Spinal cord (tissue), 10 donors: ENCODE measurements around the gene TIGD2. TPM values are rescaled to one million over a fixed set of nuclear protein-coding genes. Genes with fewer than 3 reads are reported as not detected.

ENCODE experiments used
- DNase-seq, 6 donors: peaks; one replicate each; pipeline versions ENCODE4 v3.0.0 to v3.0.0-alpha.2; 2013 to 2015; ENCODE audit warnings: low spot score in 6 of 6, low read depth in 4 of 6
- H3K27ac ChIP-seq: one replicate; pipeline ENCODE4 v1.5.1; 2013; ENCODE audit warnings: low read depth, low read length, control low read depth
- H3K27me3 ChIP-seq: one replicate; pipeline ENCODE4 v1.6.1; 2013; ENCODE audit warnings: low read length; ENCODE audit not compliant: control insufficient read depth, insufficient read depth
- H3K36me3 ChIP-seq: one replicate; pipeline ENCODE4 v1.6.1; 2013; ENCODE audit warnings: low read length; ENCODE audit not compliant: control insufficient read depth, insufficient read depth
- H3K4me1 ChIP-seq: one replicate; pipeline ENCODE4 v1.6.1; 2013; ENCODE audit warnings: low read length; ENCODE audit not compliant: control insufficient read depth, insufficient read depth
- H3K4me3 ChIP-seq: one replicate; pipeline ENCODE4 v1.5.1; 2013; ENCODE audit warnings: low read depth, low read length, control low read depth
- H3K9me3 ChIP-seq: one replicate; pipeline ENCODE4 v1.6.1; 2013; ENCODE audit warnings: low read length; ENCODE audit not compliant: control insufficient read depth, insufficient read depth
- WGBS: methylation state at CpG from one replicate; pipeline ENCODE4 v1.1.5; 2013; ENCODE audit warnings: missing lambda C conversion rate; ENCODE audit not compliant: insufficient coverage; 5-methylcytosine and 5-hydroxymethylcytosine counted together
- polyA plus RNA-seq, 2 donors: library from polyadenylated mRNA; unstranded; fragments of 120-200 nt; gene quantifications; one replicate each; pipeline ENCODE4 v1.2.1, GENCODE V29; 2013; ENCODE audit not compliant: insufficient read length in 2 of 2
- small RNA-seq: library from RNA; depleted of rRNA; stranded (forward); fragments of <200 nt; gene quantifications from one replicate; pipeline ENCODE3, GENCODE V24; 2014; ENCODE audit warnings: low replicate concordance
- total RNA-seq, 2 donors: library from RNA; depleted of rRNA in 1 of 2; stranded (reverse); fragments of 120-200 nt in 1 of 2; fragments of >200 nt in 1 of 2; gene quantifications; one replicate each; pipeline versions ENCODE4 v1.2.3 to v1.2.4, GENCODE V29; 2013 to 2014
- donor health status: healthy.

The TIGD2 gene
- total and polyA plus RNA-seq, 4 donors: 4.7 to 9.6 (median 7.3) TPM

GRCh38 chr4:89157488-89158024 lies 46.2 kb downstream of the TIGD2 start:
- 89% methylated on average over 2 of the region's 7 CpGs for WGBS
- no peaks in the 10 kb centered on the region for H3K36me3 ChIP-seq
- H3K9me3 ChIP-seq: no peaks in the 10 kb centered on the region
- no peak for DNase-seq
- H3K4me1 ChIP-seq: no peaks in the 10 kb centered on the region
- no peaks in the 10 kb centered on the region for H3K27me3 ChIP-seq
- H3K4me3 ChIP-seq: no peak overlapping the region
- no peak overlapping the region for H3K27ac ChIP-seq

DNA sequence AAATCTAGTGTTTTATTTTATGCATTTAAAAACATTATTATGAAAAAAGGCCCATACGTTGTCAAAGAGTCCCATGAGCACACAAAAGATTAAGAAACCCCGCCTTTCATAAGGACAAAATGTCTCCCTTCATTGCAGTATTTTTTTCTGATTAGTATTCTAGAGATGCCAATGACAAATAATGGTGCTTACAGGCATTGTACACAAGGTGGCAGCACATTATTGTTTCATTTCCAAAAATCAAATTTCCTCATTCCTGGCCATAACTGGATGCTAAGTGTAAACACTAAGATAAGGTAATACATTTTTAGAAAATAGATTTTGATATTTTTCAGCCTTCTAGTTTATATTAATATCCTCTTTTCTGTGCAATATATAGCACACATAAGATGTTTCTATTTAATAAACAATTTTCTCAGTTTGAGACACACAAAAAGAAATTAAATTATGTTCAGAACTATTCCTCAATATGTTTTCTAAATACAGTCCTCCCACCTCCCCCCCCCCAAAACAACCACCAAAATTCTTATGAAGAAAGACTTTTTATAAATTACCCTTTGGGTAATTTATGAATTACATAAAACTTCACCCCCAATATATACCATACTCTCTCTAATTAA lies 47.7 kb downstream of the TIGD2 start:
- whole genome bisulfite sequencing: no CpG with 5 or more reads among the region's 2 CpGs
- no peaks in the 10 kb centered on the region for H3K9me3 ChIP-seq
- no peak overlapping the region for H3K27ac ChIP-seq
- no peak overlapping the region for H3K4me3 ChIP-seq
- no peaks in the 10 kb centered on the region for H3K36me3 ChIP-seq
- H3K27me3 ChIP-seq: no peaks in the 10 kb centered on the region
- H3K4me1 ChIP-seq: no peaks in the 10 kb centered on the region
- DNase-seq: peak in 5 of 6 donors; percentile 43 to 94 (median 64)

GRCh38 chr4:89160806-89161205 lies 49.5 kb downstream of the TIGD2 start:
- Histone ChIP-seq H3K4me1 (no peaks in the 10 kb centered on the region), H3K9me3 (no peaks in the 10 kb centered on the region), H3K4me3 (no peak overlapping the region), H3K36me3 (no peaks in the 10 kb centered on the region), H3K27ac (no peak overlapping the region), H3K27me3 (no peaks in the 10 kb centered on the region)
- no peak for DNase-seq
- WGBS: no CpG with 5 or more reads among the region's 2 CpGs

GRCh38 chr4:89161841-89162240 lies 50.5 kb downstream of the TIGD2 start:
- H3K36me3 ChIP-seq: no peaks in the 10 kb centered on the region
- no peaks in the 10 kb centered on the region for H3K9me3 ChIP-seq
- H3K4me1 ChIP-seq: no peaks in the 10 kb centered on the region
- no peak overlapping the region for H3K27ac ChIP-seq
- no peak for DNase-seq
- H3K4me3 ChIP-seq: no peak overlapping the region
- no peaks in the 10 kb centered on the region for H3K27me3 ChIP-seq
- WGBS: no CpG with 5 or more reads among the region's 2 CpGs

DNA sequence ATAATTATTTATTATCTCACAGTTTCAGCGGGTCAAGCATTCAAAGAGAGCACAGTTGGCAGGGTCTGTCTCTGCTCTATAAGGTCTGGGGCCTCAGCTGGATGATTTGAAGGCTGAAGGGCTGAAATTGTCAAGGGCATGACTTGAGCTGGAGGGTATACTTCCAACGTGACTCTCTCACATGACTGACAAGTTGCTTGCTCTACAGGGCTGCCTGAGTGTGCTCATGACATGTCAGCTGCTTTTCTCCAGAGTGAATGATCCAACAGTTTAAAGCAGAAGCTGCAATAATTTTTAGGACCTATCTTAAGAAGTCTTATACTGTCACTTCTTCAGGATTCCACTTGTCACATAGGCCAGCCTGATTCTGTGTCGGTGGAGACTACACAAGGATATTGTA lies 51.2 kb downstream of the TIGD2 start:
- no CpG with 5 or more reads among the region's 3 CpGs for WGBS
- Histone ChIP-seq H3K9me3 (no peaks in the 10 kb centered on the region), H3K4me1 (no peaks in the 10 kb centered on the region), H3K27ac (no peak overlapping the region), H3K36me3 (no peaks in the 10 kb centered on the region), H3K27me3 (no peaks in the 10 kb centered on the region), H3K4me3 (no peak overlapping the region)
- no peak for DNase-seq

GRCh38 chr4:89162987-89163386 lies 51.7 kb downstream of the TIGD2 start:
- Histone ChIP-seq H3K36me3 (no peaks in the 10 kb centered on the region), H3K4me1 (no peaks in the 10 kb centered on the region), H3K9me3 (no peaks in the 10 kb centered on the region), H3K4me3 (no peak overlapping the region), H3K27me3 (no peaks in the 10 kb centered on the region), H3K27ac (no peak overlapping the region)
- WGBS: 95% methylated on average over 2 of the region's 4 CpGs
- DNase-seq: no peak

DNA sequence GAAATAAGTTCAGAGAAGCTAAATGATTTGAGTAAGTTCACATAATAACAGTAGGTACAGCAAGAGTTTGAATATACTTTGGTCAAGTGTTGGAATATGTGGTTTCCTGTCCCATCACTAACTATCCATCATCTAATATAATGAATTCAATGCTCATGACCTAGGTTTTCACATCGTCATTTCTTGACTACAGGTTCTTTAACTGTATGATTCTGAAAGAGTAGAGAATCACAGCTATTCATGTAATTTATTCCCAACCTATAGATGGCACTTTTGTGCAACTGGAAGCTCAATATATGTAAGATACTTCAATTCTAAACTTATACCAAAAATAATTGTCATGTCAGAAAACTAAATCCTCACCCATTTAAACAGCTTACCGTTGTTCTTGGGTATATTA lies 53.1 kb downstream of the TIGD2 start:
- no peaks in the 10 kb centered on the region for H3K27me3 ChIP-seq
- H3K4me3 ChIP-seq: no peak overlapping the region
- H3K9me3 ChIP-seq: no peaks in the 10 kb centered on the region
- no peaks in the 10 kb centered on the region for H3K36me3 ChIP-seq
- no peak overlapping the region for H3K27ac ChIP-seq
- WGBS: no CpG with 5 or more reads among the region's 2 CpGs
- H3K4me1 ChIP-seq: no peaks in the 10 kb centered on the region
- no peak for DNase-seq

Small RNA genes lying within 50 kb of the gene (small RNA-seq; reads per million reads assigned to genes)
- not detected for gene RNU6-907P

Other genes with a start within 250 kb of the TIGD2 start
- 10 to 100 TPM; 39.8 to 41.4 TPM for gene FAM13A, start 54.3 kb upstream of the TIGD2 start, total RNA-seq
- 10 to 100 TPM; 31.0 to 31.8 TPM for gene FAM13A, start 54.3 kb upstream of the TIGD2 start, polyA plus RNA-seq
- gene GPRIN3, start 196.3 kb downstream of the TIGD2 start, total RNA-seq: 10 to 100 TPM in 1 of 2 donors, 1 to 10 TPM in 1; 6.3 to 29.5 TPM
- 10 to 100 TPM in 1 of 2 donors, 1 to 10 TPM in 1; 9.8 to 15.8 TPM for gene GPRIN3, start 196.3 kb downstream of the TIGD2 start, polyA plus RNA-seq